Lower leg skin (tissue), 3 donors: ENCODE data around the gene DBH.

Experiments used
- CTCF ChIP-seq, 3 donors: fragments of 450-650 bp; IDR thresholded peaks; one replicate each; pipeline ENCODE4 v1.5.1; 2016; ENCODE audit warnings: antibody characterized with exemption in 3 of 3, mild to moderate bottlenecking in 3 of 3, moderate library complexity in 2 of 3
- POLR2A ChIP-seq, 2 donors: fragments of 450-650 bp; IDR thresholded peaks; one replicate each; pipeline ENCODE4 v1.6.1; 2016 to 2017; ENCODE audit warnings: antibody characterized with exemption in 2 of 2, mild to moderate bottlenecking in 1 of 2, moderate library complexity in 1 of 2

- TF ChIP-seq CTCF (IDR thresholded peaks at IDR 0.05) (no peak), POLR2A (IDR thresholded peaks at IDR 0.05) (no peak)
Measured at GRCh38 chr9:133635533-133636531, at the start of gene DBH.
